Lower lobe of right lung (tissue), 2 donors: ENCODE measurements around the gene HENMT1. TPM values are rescaled to one million over a fixed set of nuclear protein-coding genes. Genes with fewer than 3 reads are reported as not detected.
"Not testable (repeated sequence)": the region's sequence is repeated elsewhere in the genome, so short reads cannot be mapped to it uniquely, and the experiment has no call there.

Experiments used
- ATAC-seq, 2 donors: fragments of 200-7000 bp; cut with Tn5 transposase; one replicate each; pipeline ENCODE4 v1.9.1; 2020 to 2022; ENCODE audit warnings: mild to moderate bottlenecking in 2 of 2, moderate library complexity in 2 of 2
- DNase-seq: peaks from one replicate; pipeline ENCODE4 v3.0.0-alpha.2; 2020
- H3K27ac ChIP-seq: fragments of 200-600 bp; one replicate; pipeline ENCODE4 v1.8.0; 2022
- H3K27me3 ChIP-seq: fragments of 200-600 bp; one replicate; pipeline ENCODE4 v1.8.0; 2022; ENCODE audit warnings: low read depth
- H3K36me3 ChIP-seq: fragments of 200-600 bp; one replicate; pipeline ENCODE4 v1.8.0; 2022; ENCODE audit warnings: mild to moderate bottlenecking
- H3K4me1 ChIP-seq: fragments of 200-600 bp; one replicate; pipeline ENCODE4 v1.8.0; 2022
- H3K4me3 ChIP-seq: fragments of 200-600 bp; one replicate; pipeline ENCODE4 v1.8.0; 2022; ENCODE audit warnings: mild to moderate bottlenecking
- H3K9me3 ChIP-seq: fragments of 200-600 bp; one replicate; pipeline ENCODE4 v1.8.0; 2022
- intact Hi-C: fragments of 100-400 bp; cut with DNase I; formaldehyde crosslinking; loops from one replicate; pipeline ENCODE4 v1.11.0; 2022
- total RNA-seq: library from RNA; stranded (reverse); fragmentation: NEBNext Ultra II Directional; extraction: Animal tissue kit (Norgen Biotek cat#: 25700); gene quantifications from one replicate; pipeline ENCODE4 v1.2.1, GENCODE V29; 2021
- TF ChIP-seq, protein P1 (sequence below): fragments of 200-600 bp; IDR thresholded peaks from one replicate; pipeline ENCODE4 v1.8.0; 2022; ENCODE audit warnings: antibody characterized with exemption, mild to moderate bottlenecking
- donor health status: DM: no; HTN: yes; CAD: no; lungs with severe emphysema.

The HENMT1 gene
- total RNA-seq, 1 donor from 2014 or later, result 6.5 TPM

GRCh38 chr1:108645564-108646184, 15.2 kb downstream of the HENMT1 start:
- Histone ChIP-seq H3K27ac (peak overlapping the region; percentile 85), H3K36me3 (no peaks in the 10 kb centered on the region), H3K9me3 (no peaks in the 10 kb centered on the region), H3K27me3 (no peaks in the 10 kb centered on the region), H3K4me1 (peaks cover 35% of the 10 kb centered on the region), H3K4me3 (no peak overlapping the region)
- DNase-seq (no peak), ATAC-seq (no peak)
- TF ChIP-seq, protein P1, sequence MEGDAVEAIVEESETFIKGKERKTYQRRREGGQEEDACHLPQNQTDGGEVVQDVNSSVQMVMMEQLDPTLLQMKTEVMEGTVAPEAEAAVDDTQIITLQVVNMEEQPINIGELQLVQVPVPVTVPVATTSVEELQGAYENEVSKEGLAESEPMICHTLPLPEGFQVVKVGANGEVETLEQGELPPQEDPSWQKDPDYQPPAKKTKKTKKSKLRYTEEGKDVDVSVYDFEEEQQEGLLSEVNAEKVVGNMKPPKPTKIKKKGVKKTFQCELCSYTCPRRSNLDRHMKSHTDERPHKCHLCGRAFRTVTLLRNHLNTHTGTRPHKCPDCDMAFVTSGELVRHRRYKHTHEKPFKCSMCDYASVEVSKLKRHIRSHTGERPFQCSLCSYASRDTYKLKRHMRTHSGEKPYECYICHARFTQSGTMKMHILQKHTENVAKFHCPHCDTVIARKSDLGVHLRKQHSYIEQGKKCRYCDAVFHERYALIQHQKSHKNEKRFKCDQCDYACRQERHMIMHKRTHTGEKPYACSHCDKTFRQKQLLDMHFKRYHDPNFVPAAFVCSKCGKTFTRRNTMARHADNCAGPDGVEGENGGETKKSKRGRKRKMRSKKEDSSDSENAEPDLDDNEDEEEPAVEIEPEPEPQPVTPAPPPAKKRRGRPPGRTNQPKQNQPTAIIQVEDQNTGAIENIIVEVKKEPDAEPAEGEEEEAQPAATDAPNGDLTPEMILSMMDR, result no peak
- intact Hi-C loops, result loop anchor here (2.0 kb wide), 1 partner anchor 133 kb away; no protein-coding TSS in a partner anchor

- DNase-seq, result peak; percentile 47
Measured at GRCh38 chr1:108644984-108645383, 15.9 kb downstream of the HENMT1 start.

GRCh38 chr1:108643492-108644335, 17.2 kb downstream of the HENMT1 start:
- no peak overlapping the region for H3K27ac ChIP-seq
- H3K4me3 ChIP-seq, result no peak overlapping the region
- H3K36me3 ChIP-seq, result no peaks in the 10 kb centered on the region
- no peak for DNase-seq
- intact Hi-C loops, result loop anchor here (2.0 kb wide), 1 partner anchor 131 kb away; no protein-coding TSS in a partner anchor
- peaks cover 35% of the 10 kb centered on the region for H3K4me1 ChIP-seq
- TF ChIP-seq, protein P1, result peak; percentile 69
- no peaks in the 10 kb centered on the region for H3K27me3 ChIP-seq
- ATAC-seq, result peak; percentile 27 to 66
- no peaks in the 10 kb centered on the region for H3K9me3 ChIP-seq

More at GRCh38 chr1:108644984-108645383, 15.9 kb downstream of the HENMT1 start:
- no peak overlapping the region for H3K4me3 ChIP-seq
- H3K27me3 ChIP-seq, result no peaks in the 10 kb centered on the region
- peak; percentile 28 to 33 for ATAC-seq
- H3K27ac ChIP-seq, result peak overlapping the region; percentile 85
- H3K9me3 ChIP-seq, result no peaks in the 10 kb centered on the region
- H3K36me3 ChIP-seq, result no peaks in the 10 kb centered on the region
- TF ChIP-seq, protein P1, result no peak
- intact Hi-C loops, result loop anchor here (2.0 kb wide), 1 partner anchor 132 kb away; no protein-coding TSS in a partner anchor
- peaks cover 35% of the 10 kb centered on the region for H3K4me1 ChIP-seq

DNA sequence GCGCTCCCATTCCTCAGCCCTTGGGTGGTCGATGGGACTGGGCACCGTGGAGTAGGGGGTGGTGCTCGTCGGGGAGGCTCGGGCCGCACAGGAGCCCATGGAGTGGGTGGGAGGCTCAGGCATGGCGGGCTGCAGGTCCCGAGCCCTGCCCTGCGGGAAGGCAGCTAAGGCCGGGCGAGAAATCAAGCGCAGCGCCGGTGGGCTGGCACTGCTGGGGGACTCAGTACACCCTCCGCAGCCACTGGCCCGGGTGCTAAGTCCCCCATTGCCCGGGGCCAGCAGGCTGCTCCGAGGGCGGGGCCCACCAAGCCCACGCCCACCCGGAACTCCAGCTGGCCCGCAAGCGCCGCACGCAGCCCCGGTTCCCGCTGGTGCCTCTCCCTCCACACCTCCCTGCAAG, 20.0 kb downstream of the HENMT1 start:
- H3K27ac ChIP-seq, H3K4me3 ChIP-seq, intact Hi-C loops, H3K27me3 ChIP-seq, H3K9me3 ChIP-seq, ATAC-seq, DNase-seq, H3K36me3 ChIP-seq: not testable (repeated sequence)
- peaks cover 21% of the 10 kb centered on the region for H3K4me1 ChIP-seq

DNA sequence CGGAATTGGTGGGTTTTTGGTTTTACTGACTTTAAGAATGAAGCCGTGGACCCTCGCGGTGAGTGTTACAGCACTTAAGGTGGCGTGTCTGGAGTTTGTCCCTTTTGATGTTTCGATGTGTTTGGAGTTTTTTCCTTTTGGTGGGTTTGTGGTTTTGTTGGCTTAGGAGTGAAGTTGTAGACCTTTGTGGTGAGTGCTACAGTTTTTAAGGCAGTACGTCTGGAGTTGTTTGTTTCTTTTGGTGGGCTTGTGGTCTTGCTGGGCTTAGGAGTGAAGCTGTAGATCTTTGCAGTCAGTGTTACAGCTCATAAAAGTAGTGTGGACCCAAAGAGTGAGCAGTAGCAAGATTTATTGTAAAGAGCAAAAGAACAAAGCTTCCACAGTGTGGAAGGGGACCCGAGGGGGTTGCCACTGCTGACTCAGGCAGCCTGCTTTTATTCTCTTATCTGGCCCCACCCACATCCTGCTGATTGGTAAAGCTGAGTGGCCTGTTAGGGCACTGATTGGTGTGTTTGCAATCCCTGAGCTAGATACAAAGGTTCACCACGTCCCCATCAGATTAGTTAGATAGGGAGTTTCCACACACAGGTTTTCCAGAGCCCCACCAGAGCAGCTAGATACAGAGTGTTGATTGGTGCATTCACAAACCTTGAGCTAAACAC, 20.9 kb downstream of the HENMT1 start:
- Histone ChIP-seq H3K9me3 (no peaks in the 10 kb centered on the region), H3K4me1 (peaks cover 15% of the 10 kb centered on the region), H3K27me3 (no peaks in the 10 kb centered on the region), H3K27ac (no peak overlapping the region), H3K36me3 (peaks cover 15% of the 10 kb centered on the region), H3K4me3 (no peak overlapping the region)
- ATAC-seq, result no peak
- no peak for DNase-seq
- TF ChIP-seq, protein P1, result no peak
- intact Hi-C loops, result no loop called here
